H9 (cell line): ENCODE results near the gene MALSU1. TPM values are rescaled to one million over a fixed set of nuclear protein-coding genes. Genes with fewer than 3 reads are reported as not detected.
A peak's percentile ranks its signal among the peaks of the same experiment; 100 is the strongest.

ENCODE experiments used
- DNase-seq: peaks from one replicate; pipeline ENCODE4 v3.0.0-alpha.2; 2017
- H2AFZ ChIP-seq: one replicate; pipeline ENCODE4 v1.6.1; 2013; ENCODE audit warnings: mild to moderate bottlenecking, low read length, control low read depth, moderate library complexity
- H2AK5ac ChIP-seq: 2 replicates; pipeline ENCODE4 v1.6.1; 2013; ENCODE audit warnings: low read length, control low read depth, mixed read lengths; ENCODE audit not compliant: insufficient read length
- H2BK120ac ChIP-seq: one replicate; pipeline ENCODE4 v1.6.1; 2013; ENCODE audit warnings: low read depth, mild to moderate bottlenecking, low read length, control low read depth, inconsistent platforms; ENCODE audit not compliant: poor library complexity, severe bottlenecking
- H2BK12ac ChIP-seq: 2 replicates; pipeline ENCODE4 v1.6.1; 2013; ENCODE audit warnings: low read length, control low read depth, mixed read lengths, low read depth; ENCODE audit not compliant: insufficient read length
- H2BK15ac ChIP-seq: 2 replicates; pipeline ENCODE4 v1.6.1; 2013; ENCODE audit warnings: low read depth, low read length, control low read depth
- H2BK20ac ChIP-seq: one replicate; pipeline ENCODE4 v1.6.1; 2013; ENCODE audit warnings: low read depth, mild to moderate bottlenecking, low read length, control low read depth, inconsistent platforms; ENCODE audit not compliant: poor library complexity, severe bottlenecking
- H2BK5ac ChIP-seq: 2 replicates; pipeline ENCODE4 v1.6.1; 2013; ENCODE audit warnings: low read length, control low read depth, mixed read lengths; ENCODE audit not compliant: insufficient read length
- H3K14ac ChIP-seq: 2 replicates; pipeline ENCODE4 v1.6.1; 2013; ENCODE audit warnings: low read length, control low read depth; ENCODE audit not compliant: insufficient read depth
- H3K18ac ChIP-seq: 2 replicates; pipeline ENCODE4 v1.6.1; 2013; ENCODE audit warnings: low read depth, mild to moderate bottlenecking, mixed read lengths, low read length, control low read depth; ENCODE audit not compliant: insufficient read length
- H3K23ac ChIP-seq: 2 replicates; pipeline ENCODE4 v1.6.1; 2013; ENCODE audit warnings: low read length, control low read depth, mixed read lengths, low read depth; ENCODE audit not compliant: insufficient read length
- H3K23me2 ChIP-seq: 2 replicates; pipeline ENCODE4 v1.6.1; 2013; ENCODE audit warnings: low read depth, mild to moderate bottlenecking, mixed read lengths, low read length, control low read depth; ENCODE audit not compliant: insufficient read length, poor library complexity, severe bottlenecking
- H3K27ac ChIP-seq: 2 replicates; pipeline ENCODE4 v1.5.1; 2013; ENCODE audit warnings: low read length, control low read depth, mixed read lengths, low read depth; ENCODE audit not compliant: insufficient read length
- H3K27me3 ChIP-seq: 2 replicates; pipeline ENCODE4 v1.6.1; 2013; ENCODE audit warnings: low read length, control low read depth, inconsistent platforms; ENCODE audit not compliant: insufficient read depth
- H3K4ac ChIP-seq: 2 replicates; pipeline ENCODE4 v1.6.1; 2013; ENCODE audit warnings: low read depth, mild to moderate bottlenecking, control low read depth, inconsistent platforms, low read length, moderate library complexity
- H3K4me1 ChIP-seq: 2 replicates; pipeline ENCODE4 v1.6.1; 2013; ENCODE audit warnings: low read length, control low read depth, inconsistent platforms; ENCODE audit not compliant: insufficient read depth
- H3K4me2 ChIP-seq: 2 replicates; pipeline ENCODE4 v1.6.1; 2013; ENCODE audit warnings: low read length, control low read depth, mixed read lengths; ENCODE audit not compliant: insufficient read length, insufficient read depth
- H3K56ac ChIP-seq: 2 replicates; pipeline ENCODE4 v1.6.1; 2013; ENCODE audit warnings: low read depth, mild to moderate bottlenecking, mixed read lengths, low read length, control low read depth; ENCODE audit not compliant: insufficient read length
- H3K79me1 ChIP-seq: 2 replicates; pipeline ENCODE4 v1.6.1; 2013; ENCODE audit warnings: low read depth, mild to moderate bottlenecking, moderate library complexity, low read length, control low read depth, inconsistent platforms; ENCODE audit not compliant: insufficient read depth, poor library complexity, severe bottlenecking
- H3K79me2 ChIP-seq: 2 replicates; pipeline ENCODE4 v1.6.1; 2013; ENCODE audit warnings: low read length, control low read depth, inconsistent platforms; ENCODE audit not compliant: insufficient read depth
- H3K9ac ChIP-seq: 2 replicates; pipeline ENCODE4 v1.6.1; 2013; ENCODE audit warnings: low read length, control low read depth, mixed read lengths; ENCODE audit not compliant: insufficient read length; ENCODE audit errors: extremely low read depth
- H3K9me3 ChIP-seq: one replicate; pipeline ENCODE4 v1.6.1; 2013; ENCODE audit warnings: low read depth, low read length, inconsistent platforms; ENCODE audit not compliant: control insufficient read depth
- H3T11ph ChIP-seq: one replicate; pipeline ENCODE4 v1.6.1; 2013; ENCODE audit warnings: mild to moderate bottlenecking, low read length, control low read depth, inconsistent platforms
- H4K20me1 ChIP-seq: one replicate; pipeline ENCODE4 v1.6.1; 2013; ENCODE audit not compliant: control insufficient read depth, insufficient read length, insufficient read depth
- H4K5ac ChIP-seq: 2 replicates; pipeline ENCODE4 v1.6.1; 2013; ENCODE audit warnings: low read depth, mild to moderate bottlenecking, mixed read lengths, low read length, control low read depth; ENCODE audit not compliant: insufficient read length
- H4K8ac ChIP-seq: replicated peaks from 2 replicates; pipeline ENCODE4 v1.6.1; 2013; ENCODE audit warnings: low read length, control low read depth, mixed read lengths, low read depth; ENCODE audit not compliant: insufficient read length
- H4K91ac ChIP-seq: 2 replicates; pipeline ENCODE4 v1.6.1; 2013; ENCODE audit warnings: low read depth, mild to moderate bottlenecking, moderate library complexity, mixed read lengths, low read length, control low read depth; ENCODE audit not compliant: insufficient read length
- H3K27ac Mint-ChIP-seq, 3 experiments: 2 replicates in 2 of 3; 3 replicates in 1 of 3; pipeline ENCODE4 v1.8.0; 2020 to 2021; ENCODE audit warnings: mixed read lengths in 3 of 3, mild to moderate bottlenecking in 1 of 3, moderate library complexity in 1 of 3
- H3K27me3 Mint-ChIP-seq: 2 replicates; pipeline ENCODE4 v1.8.0; 2021; ENCODE audit warnings: low read depth, mild to moderate bottlenecking, moderate library complexity, mixed read lengths
- H3K36me3 Mint-ChIP-seq, 3 experiments: 2 replicates in 2 of 3; 3 replicates in 1 of 3; pipeline ENCODE4 v1.8.0; 2020 to 2021; ENCODE audit warnings: low read depth in 3 of 3, mixed read lengths in 3 of 3; ENCODE audit not compliant: insufficient read depth in 1 of 3
- H3K4me1 Mint-ChIP-seq, 2 experiments: 2 replicates each; pipeline ENCODE4 v1.8.0; 2020; ENCODE audit warnings: mixed read lengths in 2 of 2
- H3K4me3 Mint-ChIP-seq, 2 experiments: 2 replicates in 1 of 2; 3 replicates in 1 of 2; pipeline ENCODE4 v1.8.0; 2020 to 2021; ENCODE audit warnings: mild to moderate bottlenecking in 2 of 2, mixed read lengths in 2 of 2, moderate library complexity in 1 of 2
- H3K9me3 Mint-ChIP-seq, 2 experiments: 2 replicates in 1 of 2; 3 replicates in 1 of 2; pipeline ENCODE4 v1.8.0; 2020; ENCODE audit warnings: mild to moderate bottlenecking in 2 of 2, mixed read lengths in 2 of 2, moderate library complexity in 1 of 2
- CTCF ChIP-seq: fragments of 200-600 bp; sonication (generic); conservative IDR thresholded peaks from 3 replicates; pipeline ENCODE4 v1.8.0; 2021; ENCODE audit warnings: antibody characterized with exemption, mild to moderate bottlenecking
- WGBS: extraction: QIAGEN DNeasy Blood & Tissue Kit; methylation state at CpG from one replicate; pipeline ENCODE4 v1.1.7; 2013; ENCODE audit warnings: missing lambda C conversion rate, low lambda C conversion rate, mixed read lengths; ENCODE audit not compliant: insufficient read length; ENCODE audit errors: extremely low coverage; 5-methylcytosine and 5-hydroxymethylcytosine counted together
- total RNA-seq: library from RNA; stranded (reverse); gene quantifications from 2 replicates; pipeline ENCODE4 v1.2.1, GENCODE V29; 2021

The MALSU1 gene
- total RNA-seq, 1 experiment from 2014 or later, result 83.4 TPM

- no peaks in the 10 kb centered on the region for H3K23me2 ChIP-seq
- H4K91ac ChIP-seq, result no peak overlapping the region
- no CpG with 5 or more reads among the region's 5 CpGs for WGBS
- H3K9me3 ChIP-seq, result no peaks in the 10 kb centered on the region
- H4K5ac ChIP-seq, result no peak overlapping the region
- no peak overlapping the region for H4K8ac ChIP-seq
- no peak overlapping the region for H3K18ac ChIP-seq
- H3K9ac ChIP-seq, result no peak overlapping the region
- no peaks in the 10 kb centered on the region for H3K79me2 ChIP-seq
- H3K27ac Mint-ChIP-seq, result peak overlapping the region in 2 of 3 experiments; percentile 40 to 47; a peak in 5 of 7 replicates
- no peaks in the 10 kb centered on the region for H3K79me1 ChIP-seq
- H3K27me3 Mint-ChIP-seq, result no peaks in the 10 kb centered on the region; the same call in 1 of the 2 replicates
- no peak overlapping the region for H3K4me2 ChIP-seq
- H3K4me1 Mint-ChIP-seq, result peaks cover 18 to 28% of the 10 kb centered on the region in 2 experiments
- no peak for TF ChIP-seq CTCF
- H3K56ac ChIP-seq, result no peak overlapping the region
- H2BK5ac ChIP-seq, result no peak overlapping the region
- no peaks in the 10 kb centered on the region for H4K20me1 ChIP-seq
- H2AK5ac ChIP-seq, result no peak overlapping the region
- no peak overlapping the region for H3K14ac ChIP-seq
- no peak overlapping the region for H3K27ac ChIP-seq
- H2BK15ac ChIP-seq, result no peak overlapping the region
- H3K27me3 ChIP-seq, result no peaks in the 10 kb centered on the region
- no peak overlapping the region for H2BK20ac ChIP-seq
- H3K4ac ChIP-seq, result no peak overlapping the region
- no peak overlapping the region for H2BK12ac ChIP-seq
- no peak overlapping the region for H2AFZ ChIP-seq
- no peaks in the 10 kb centered on the region for H3K4me1 ChIP-seq
- no peak for DNase-seq
- no peak overlapping the region for H3T11ph ChIP-seq
- H2BK120ac ChIP-seq, result no peak overlapping the region
- H3K4me3 Mint-ChIP-seq, result no peak overlapping the region
- H3K36me3 Mint-ChIP-seq, result no peaks in the 10 kb centered on the region
- no peak overlapping the region for H3K23ac ChIP-seq
- H3K9me3 Mint-ChIP-seq, result no peaks in the 10 kb centered on the region; a peak in 1 of 5 replicates
Observed at GRCh38 chr7:23287612-23288011, 11.5 kb upstream of the MALSU1 start.
